ENCODE measurements around the gene RPN2. TPM values are rescaled to one million over a fixed set of nuclear protein-coding genes. Genes with fewer than 3 reads are reported as not detected.

Gene RPN2
- total RNA-seq = 175 TPM
- 207 TPM for polyA plus RNA-seq (ENCODE audit: insufficient read depth, low read depth, low replicate concordance)
- long read RNA-seq, donor 1, transcript RPN2-201 (17 exons, 2,515 nt) = major isoform, 21 of 93 reads
- long read RNA-seq, donor 1, partial matches to known transcripts = 72 of 93 reads
- long read RNA-seq, donor 1, other reads (novel, unspliced or antisense) = 0 of 93 reads
- long read RNA-seq, donor 2, transcript RPN2-201 (17 exons, 2,515 nt) = major isoform, 39 of 176 reads
- long read RNA-seq, donor 2, partial matches to known transcripts = 128 of 176 reads
- long read RNA-seq, donor 2, other reads (novel, unspliced or antisense) = 9 of 176 reads
- long read RNA-seq, donor 3, transcript RPN2-201 (17 exons, 2,515 nt) = major isoform, 41 of 191 reads
- long read RNA-seq, donor 3, partial matches to known transcripts = 131 of 191 reads
- long read RNA-seq, donor 3, other reads (novel, unspliced or antisense) = 18 of 191 reads
- long read RNA-seq, donor 4, transcript RPN2-201 (17 exons, 2,515 nt) = major isoform, 51 of 238 reads
- long read RNA-seq, donor 4, partial matches to known transcripts = 170 of 238 reads
- long read RNA-seq, donor 4, other reads (novel, unspliced or antisense) = 17 of 238 reads
- long read RNA-seq, donor 5, transcript RPN2-201 (17 exons, 2,515 nt) = major isoform, 5 of 22 reads
- long read RNA-seq, donor 5, partial matches to known transcripts = 17 of 22 reads
- long read RNA-seq, donor 5, other reads (novel, unspliced or antisense) = 0 of 22 reads
- long read RNA-seq, donor 6, transcript RPN2-201 (17 exons, 2,515 nt) = major isoform, 40 of 243 reads
- long read RNA-seq, donor 6, partial matches to known transcripts = 194 of 243 reads
- long read RNA-seq, donor 6, other reads (novel, unspliced or antisense) = 8 of 243 reads
- long read RNA-seq, donor 7, transcript RPN2-201 (17 exons, 2,515 nt) = major isoform, 322 of 399 reads
- long read RNA-seq, donor 7, partial matches to known transcripts = 31 of 399 reads
- long read RNA-seq, donor 7, other reads (novel, unspliced or antisense) = 46 of 399 reads
- long read RNA-seq, donor 8, transcript RPN2-201 (17 exons, 2,515 nt) = major isoform, 27 of 172 reads
- long read RNA-seq, donor 8, partial matches to known transcripts = 136 of 172 reads
- long read RNA-seq, donor 8, other reads (novel, unspliced or antisense) = 9 of 172 reads
- long read RNA-seq, donor 9, transcript RPN2-201 (17 exons, 2,515 nt) = major isoform, 12 of 78 reads
- long read RNA-seq, donor 9, partial matches to known transcripts = 66 of 78 reads
- long read RNA-seq, donor 9, other reads (novel, unspliced or antisense) = 0 of 78 reads
- long read RNA-seq, donor 10, transcript RPN2-201 (17 exons, 2,515 nt) = major isoform, 23 of 114 reads
- long read RNA-seq, donor 10, partial matches to known transcripts = 82 of 114 reads
- long read RNA-seq, donor 10, other reads (novel, unspliced or antisense) = 8 of 114 reads

- Histone ChIP-seq H3K36me3 (ENCODE audit: control insufficient read depth in 2 of 3, insufficient read depth in 3 of 3, low read length in 3 of 3) (peaks cover 0 to 4% (median 3%) of the 10 kb centered on the region in 3 donors), H3K27me3 (ENCODE audit: control insufficient read depth, insufficient read depth, low read length) (no peaks in the 10 kb centered on the region), H3K9me3 (ENCODE audit: control insufficient read depth in 2 of 3, insufficient read depth in 1 of 3, low read length in 3 of 3) (no peaks in the 10 kb centered on the region), H3K4me1 (ENCODE audit: control insufficient read depth in 2 of 3, insufficient read depth in 2 of 3, low read depth in 1 of 3, low read length in 3 of 3) (peaks cover 0 to 11% (median 10%) of the 10 kb centered on the region in 3 donors), H3K9ac (ENCODE audit: low read length in 3 of 3) (peak within 1 kb of the TSS; percentile 74 to 84 (median 78)), H3K4me3 (ENCODE audit: low read length in 3 of 3) (peak within 1 kb of the TSS; percentile 86 to 96 (median 95)), H3K27ac (ENCODE audit: low read depth in 2 of 2, low read length in 2 of 2) (peak within 1 kb of the TSS; percentile 97 to 99)
- TF ChIP-seq CTCF (IDR thresholded peaks at IDR 0.05; ENCODE audit: borderline replicate concordance, extremely low read depth, insufficient read depth) = no peak
- intact Hi-C loops (cut with DNase I) = no loop called here
- DNase-seq (peak; percentile 98 to 99 (median 99)), FAIRE-seq (no peak)
These were observed at the start of gene RPN2, which contains the start of gene MROH8 for GRCh38 chr20:37178839-37179682. Gene RPN2 (plus strand): TSS chr20:37179330. CDS start chr20:37179357, 27 bp downstream. Gene MROH8 (minus strand): TSS chr20:37179548.

GRCh38 chr20:37131486-37131885 is 47.6 kb upstream of the RPN2 start:
- no peak overlapping the region for H3K4me3 ChIP-seq (ENCODE audit: low read length in 3 of 3)
- H3K9ac ChIP-seq (ENCODE audit: low read length in 3 of 3) = no peak overlapping the region
- H3K9me3 ChIP-seq (ENCODE audit: control insufficient read depth in 2 of 3, insufficient read depth in 1 of 3, low read length in 3 of 3) = no peaks in the 10 kb centered on the region
- DNase-seq = no peak
- intact Hi-C loops (cut with DNase I) = no loop called here
- H3K36me3 ChIP-seq (ENCODE audit: control insufficient read depth in 2 of 3, insufficient read depth in 3 of 3, low read length in 3 of 3) = no peaks in the 10 kb centered on the region
- H3K4me1 ChIP-seq (ENCODE audit: control insufficient read depth in 2 of 3, insufficient read depth in 2 of 3, low read depth in 1 of 3, low read length in 3 of 3) = no peaks in the 10 kb centered on the region
- FAIRE-seq = no peak
- no peak for TF ChIP-seq CTCF (IDR thresholded peaks at IDR 0.05; ENCODE audit: borderline replicate concordance, extremely low read depth, insufficient read depth)
- no peak overlapping the region for H3K27ac ChIP-seq (ENCODE audit: low read depth in 2 of 2, low read length in 2 of 2)
- no peaks in the 10 kb centered on the region for H3K27me3 ChIP-seq (ENCODE audit: control insufficient read depth, insufficient read depth, low read length)

- Histone ChIP-seq H3K36me3 (ENCODE audit: control insufficient read depth in 2 of 3, insufficient read depth in 3 of 3, low read length in 3 of 3) (no peaks in the 10 kb centered on the region), H3K9me3 (ENCODE audit: control insufficient read depth in 2 of 3, insufficient read depth in 1 of 3, low read length in 3 of 3) (no peaks in the 10 kb centered on the region), H3K9ac (ENCODE audit: low read length in 3 of 3) (no peak overlapping the region), H3K4me1 (ENCODE audit: control insufficient read depth in 2 of 3, insufficient read depth in 2 of 3, low read depth in 1 of 3, low read length in 3 of 3) (no peaks in the 10 kb centered on the region), H3K4me3 (ENCODE audit: low read length in 3 of 3) (no peak overlapping the region), H3K27me3 (ENCODE audit: control insufficient read depth, insufficient read depth, low read length) (no peaks in the 10 kb centered on the region), H3K27ac (ENCODE audit: low read depth in 2 of 2, low read length in 2 of 2) (no peak overlapping the region)
- FAIRE-seq (no peak), DNase-seq (no peak)
- intact Hi-C loops (cut with DNase I) = no loop called here
- no peak for TF ChIP-seq CTCF (IDR thresholded peaks at IDR 0.05; ENCODE audit: borderline replicate concordance, extremely low read depth, insufficient read depth)
These were observed 45.2 kb upstream of the RPN2 start for GRCh38 chr20:37133952-37134351.

All from kidney (tissue), 22 donors.